Raji (cell line): ENCODE measurements around the gene ROR1.

ENCODE experiments used
- POLR2A ChIP-seq: IDR thresholded peaks from 2 replicates; pipeline ENCODE4 v1.6.1; 2011; ENCODE audit warnings: low read depth, low read length, control low read depth; ENCODE audit not compliant: insufficient read depth

Gene ROR1

DNA sequence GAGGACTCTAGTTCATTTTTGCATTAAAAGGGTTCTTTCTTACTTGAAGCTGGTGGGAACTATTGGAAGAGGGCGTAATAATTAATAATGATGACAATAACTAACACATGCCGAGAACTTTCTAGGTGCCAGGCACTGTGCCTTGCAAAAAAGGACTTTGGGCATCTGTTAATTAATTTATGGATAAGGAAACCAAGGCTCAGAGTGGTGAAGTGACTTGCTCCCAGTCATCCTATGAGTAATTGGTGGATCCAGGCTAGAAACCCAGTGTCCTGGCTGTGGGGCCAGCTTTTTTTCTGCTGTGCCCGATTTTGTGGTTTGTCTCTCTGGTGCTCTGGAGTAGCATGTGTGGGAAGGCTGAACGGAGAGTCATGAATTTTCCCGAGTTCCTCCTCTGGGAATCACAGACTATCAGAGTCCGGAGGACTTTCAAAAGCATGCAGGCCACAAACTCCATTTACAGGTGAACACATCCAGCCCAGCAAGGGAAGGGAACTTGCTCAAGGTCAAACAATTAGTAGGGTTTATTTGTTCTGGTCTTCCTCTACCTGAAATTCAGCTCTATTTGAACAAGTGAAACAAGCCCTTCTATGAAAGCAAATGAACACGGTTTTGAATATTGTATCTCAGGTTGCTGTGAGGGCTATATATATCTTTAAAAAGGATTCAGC is 23.4 kb downstream of the ROR1 start:
- TF ChIP-seq POLR2A: no peak

DNA sequence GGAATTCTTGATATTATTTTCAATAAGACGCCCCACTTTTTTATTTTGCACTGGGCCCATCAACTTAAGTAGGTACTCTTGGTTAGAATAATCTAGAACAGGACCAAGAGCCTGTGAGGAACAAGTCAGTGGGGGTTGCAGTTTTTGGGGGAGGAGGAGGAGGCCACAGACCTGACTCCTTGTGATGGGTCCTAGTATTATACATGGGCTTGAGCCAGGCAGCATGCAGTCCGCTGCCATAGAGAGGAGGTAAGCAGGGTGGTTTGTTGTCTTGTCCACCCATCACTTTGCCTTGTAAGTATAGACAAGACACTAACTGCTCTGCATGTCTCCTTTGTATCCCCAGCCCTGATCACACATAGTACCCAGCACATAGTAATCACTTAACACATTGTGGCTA is 24.5 kb downstream of the ROR1 start:
- TF ChIP-seq POLR2A: no peak

DNA sequence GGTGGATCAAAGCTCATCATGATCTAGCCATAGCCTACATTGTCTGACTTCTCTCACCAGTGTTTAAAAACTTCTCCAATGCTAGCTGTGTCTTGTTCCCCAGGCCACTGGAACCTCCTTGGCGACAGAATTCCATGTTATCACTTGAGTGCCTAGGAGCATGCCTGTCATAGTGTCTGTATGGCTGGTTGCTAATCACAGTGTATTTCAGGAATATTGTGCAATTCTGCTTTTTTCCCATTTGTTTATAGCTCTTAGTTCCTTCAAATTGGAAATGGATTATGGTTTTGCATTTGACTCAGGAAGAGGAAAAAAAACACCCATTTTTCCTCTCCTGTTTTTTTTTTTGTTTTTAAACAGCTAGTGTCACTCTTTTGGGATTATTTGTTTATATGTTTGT is 25.5 kb downstream of the ROR1 start:
- no peak for TF ChIP-seq POLR2A

DNA sequence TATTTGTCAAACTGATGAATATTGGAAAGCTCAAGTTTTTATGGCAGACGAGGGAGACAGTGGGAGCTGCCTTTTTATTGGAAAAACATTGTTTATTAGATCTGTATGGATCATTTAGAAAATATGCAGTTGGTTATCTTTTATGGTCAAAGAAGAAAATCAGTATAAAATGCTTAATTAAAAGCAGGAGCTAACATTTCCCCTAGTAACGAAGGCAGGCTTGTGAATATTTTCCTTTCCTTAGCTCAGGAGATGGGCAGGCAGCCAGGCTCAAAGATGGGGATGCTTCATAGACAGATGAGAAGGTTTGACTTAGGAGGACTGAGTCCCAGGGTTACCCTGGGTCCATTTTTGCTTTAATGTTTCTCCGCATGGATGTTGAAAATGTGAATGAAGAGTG is 26.0 kb downstream of the ROR1 start:
- no peak for TF ChIP-seq POLR2A

DNA sequence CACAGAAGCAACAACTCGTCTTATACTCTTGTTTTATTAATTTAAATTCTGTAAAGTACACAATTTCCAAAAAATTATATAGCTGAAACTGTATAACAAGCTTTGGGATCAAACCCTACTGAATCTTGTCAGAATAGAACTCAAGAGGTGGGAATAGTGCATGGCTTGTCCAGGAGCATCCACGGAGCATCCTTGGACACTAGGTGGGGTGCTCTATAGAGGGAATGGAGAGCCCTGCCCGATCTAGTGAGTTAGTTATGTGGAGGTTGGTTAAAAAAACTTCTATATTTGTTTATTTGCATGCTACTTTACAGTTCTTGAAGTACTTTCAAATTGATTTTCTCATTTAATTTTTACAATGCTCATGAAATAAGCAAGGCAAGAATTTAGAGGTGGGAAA is 28.3 kb downstream of the ROR1 start:
- no peak for TF ChIP-seq POLR2A

DNA sequence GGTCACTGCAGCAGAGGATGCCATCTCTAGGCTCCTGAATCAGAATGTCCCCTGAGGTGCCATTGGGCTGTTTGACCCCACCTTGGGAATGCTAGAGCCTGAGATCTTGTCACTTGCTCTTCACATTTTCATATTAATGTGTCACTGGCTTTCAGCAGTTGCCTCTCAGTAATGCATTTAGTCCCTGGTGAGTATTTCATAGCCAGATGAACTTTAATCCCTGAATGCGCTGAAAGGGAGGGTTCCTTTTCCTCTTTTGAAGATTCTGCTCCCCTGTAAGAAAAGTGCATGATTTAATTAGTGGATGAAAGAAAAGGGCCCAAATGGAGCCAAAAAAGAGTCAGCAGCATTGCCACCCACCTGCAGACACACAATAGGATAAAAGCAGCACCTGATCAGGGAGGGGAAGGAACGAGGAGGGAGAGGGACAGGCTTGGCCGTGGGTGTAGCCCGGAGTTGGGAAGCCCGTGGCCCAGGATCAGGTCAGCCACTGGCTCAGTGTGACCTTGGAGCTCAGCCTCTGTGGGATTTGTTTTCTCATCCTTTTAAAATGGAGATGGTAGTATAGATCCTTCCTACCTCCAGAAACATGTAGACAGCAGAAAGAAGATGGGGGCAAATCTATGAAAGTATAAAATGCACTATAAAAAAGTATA is 31.1 kb downstream of the ROR1 start:
- no peak for TF ChIP-seq POLR2A

DNA sequence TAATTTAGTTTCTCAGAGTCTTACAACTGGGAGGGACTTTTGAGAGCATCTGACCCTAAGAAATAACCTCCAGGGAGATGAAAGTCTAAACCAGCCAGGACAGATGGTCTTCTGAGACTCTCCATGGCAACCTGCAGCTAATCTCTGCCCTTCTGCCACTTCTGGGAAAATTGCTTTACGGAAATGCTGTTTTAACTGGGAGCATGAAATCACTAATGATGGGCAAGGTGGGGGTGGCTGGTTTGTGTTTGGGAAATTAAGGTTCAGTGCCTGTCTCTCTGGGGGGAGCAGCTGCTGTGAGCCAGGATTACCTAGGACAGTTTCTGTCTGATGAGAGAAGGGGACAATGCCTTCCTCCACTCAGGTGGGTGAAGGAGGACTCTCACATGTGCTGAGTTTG is 33.2 kb downstream of the ROR1 start:
- TF ChIP-seq POLR2A: no peak

DNA sequence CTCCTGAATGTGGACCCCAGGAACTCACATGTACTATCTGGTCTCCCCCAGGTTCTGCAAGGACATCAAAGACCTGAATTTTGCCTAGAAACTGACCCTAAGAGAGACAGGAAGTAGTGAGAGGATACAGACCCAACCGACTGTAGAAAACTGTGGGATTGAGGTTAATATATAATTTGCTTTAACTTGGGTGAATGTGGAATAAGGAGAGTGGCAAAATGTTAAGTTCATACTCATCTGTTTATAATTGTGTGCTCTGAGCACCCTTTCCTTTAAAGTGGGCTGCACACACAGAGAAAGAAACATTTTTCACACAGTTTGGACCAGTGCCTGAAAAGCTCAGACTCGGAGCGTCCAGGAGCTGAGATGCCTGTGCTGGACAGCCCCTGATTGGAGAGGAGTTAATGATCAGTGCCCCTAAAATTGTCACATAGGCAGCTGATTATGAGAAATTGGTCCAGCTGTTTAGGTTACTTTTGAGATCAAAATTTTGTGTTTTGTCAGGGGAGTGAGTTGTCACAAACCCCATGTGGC is 37.2 kb downstream of the ROR1 start:
- no peak for TF ChIP-seq POLR2A

DNA sequence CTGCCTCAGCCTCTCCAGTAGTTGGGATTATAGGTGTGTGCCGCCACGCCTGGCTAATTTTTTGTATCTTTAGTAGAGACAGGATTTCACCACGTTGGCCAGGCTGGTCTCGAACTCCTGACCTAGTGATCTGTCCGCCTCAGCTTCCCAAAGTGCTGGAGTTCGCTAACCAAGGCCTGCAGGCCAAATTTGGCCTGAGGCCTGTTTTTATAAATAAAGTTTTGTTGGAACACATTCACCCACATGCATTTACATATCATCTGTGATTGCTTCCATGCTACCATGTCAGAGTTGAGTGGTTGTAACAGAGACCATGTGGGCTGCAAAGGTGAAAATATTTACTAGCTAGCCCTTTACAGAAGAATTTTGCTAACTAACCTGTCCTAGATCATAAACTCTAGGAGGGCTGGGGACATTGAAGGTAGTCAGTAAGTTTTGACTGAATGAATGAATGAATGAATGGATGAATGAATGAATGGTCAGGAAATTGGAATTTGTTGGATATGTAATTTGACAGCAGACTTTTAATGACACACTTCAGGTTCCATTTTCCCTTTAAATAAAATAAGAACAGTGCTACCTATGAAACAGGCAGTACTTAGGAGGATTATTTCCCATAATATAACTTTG is 38.4 kb downstream of the ROR1 start:
- no peak for TF ChIP-seq POLR2A

DNA sequence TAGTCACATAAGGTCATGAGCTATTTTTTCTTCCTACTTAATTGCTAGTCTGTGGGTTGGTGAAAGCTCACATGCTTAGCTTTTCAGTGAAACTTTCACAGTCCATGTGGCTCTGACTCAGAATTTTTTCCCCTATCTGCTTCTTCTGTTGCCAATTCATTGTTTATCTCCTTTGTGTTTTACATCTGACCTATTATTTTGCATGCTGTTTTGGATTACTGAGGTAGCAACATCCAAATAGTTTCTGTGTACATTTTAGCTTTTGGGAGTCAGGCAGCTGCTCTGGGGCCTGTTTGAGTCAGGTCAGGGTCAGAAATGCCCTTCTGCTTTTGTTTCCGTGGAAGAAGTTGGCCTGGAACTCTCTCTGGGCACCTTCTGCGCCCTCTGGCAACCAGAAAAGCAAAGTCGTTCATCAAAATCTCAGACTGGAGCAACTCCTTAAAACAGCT is 40.0 kb downstream of the ROR1 start:
- no peak for TF ChIP-seq POLR2A

DNA sequence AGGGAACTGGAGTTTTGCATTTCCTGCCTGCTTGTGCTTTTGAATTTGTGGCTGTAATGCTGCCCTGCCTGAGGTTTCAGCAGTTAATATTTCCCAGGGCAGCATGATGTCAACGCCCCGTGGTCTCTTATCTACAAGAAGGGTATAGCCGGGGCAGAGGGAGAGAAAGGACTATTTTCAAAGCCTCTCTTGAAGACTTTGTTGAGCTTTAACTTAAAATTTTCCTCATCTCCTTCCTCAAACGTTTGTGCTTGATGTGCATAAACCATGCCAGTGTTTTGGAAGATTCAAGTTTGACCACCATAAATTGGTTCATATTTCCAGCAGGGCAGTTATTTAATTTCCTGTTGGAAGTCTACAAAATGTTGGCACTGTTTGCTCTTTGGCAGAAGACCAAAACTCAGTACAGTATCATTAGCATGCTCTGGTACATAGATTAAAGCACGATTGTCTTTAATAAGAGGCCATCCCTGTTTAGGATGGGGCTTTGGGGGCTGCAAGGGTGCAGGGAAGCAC is 43.4 kb downstream of the ROR1 start:
- TF ChIP-seq POLR2A: no peak

DNA sequence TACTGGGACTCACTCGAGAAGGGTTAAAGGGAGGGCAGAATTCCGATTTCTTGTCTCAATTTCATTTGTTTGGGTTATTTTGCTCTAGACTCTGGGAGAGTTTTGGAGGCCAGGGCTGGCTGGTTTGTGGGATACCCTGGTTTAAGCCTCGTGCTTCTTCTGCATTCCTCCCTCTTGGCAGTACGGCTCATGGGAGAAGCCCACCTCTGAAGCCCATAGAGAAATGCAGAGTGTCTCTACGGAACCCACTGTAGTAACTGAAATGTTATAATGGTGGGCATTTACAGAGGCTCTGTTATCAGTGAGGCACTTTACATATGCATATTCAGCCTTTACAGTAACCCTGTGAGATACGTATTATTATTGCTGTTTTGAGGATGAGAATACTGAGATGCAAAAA is 43.9 kb downstream of the ROR1 start:
- no peak for TF ChIP-seq POLR2A

DNA sequence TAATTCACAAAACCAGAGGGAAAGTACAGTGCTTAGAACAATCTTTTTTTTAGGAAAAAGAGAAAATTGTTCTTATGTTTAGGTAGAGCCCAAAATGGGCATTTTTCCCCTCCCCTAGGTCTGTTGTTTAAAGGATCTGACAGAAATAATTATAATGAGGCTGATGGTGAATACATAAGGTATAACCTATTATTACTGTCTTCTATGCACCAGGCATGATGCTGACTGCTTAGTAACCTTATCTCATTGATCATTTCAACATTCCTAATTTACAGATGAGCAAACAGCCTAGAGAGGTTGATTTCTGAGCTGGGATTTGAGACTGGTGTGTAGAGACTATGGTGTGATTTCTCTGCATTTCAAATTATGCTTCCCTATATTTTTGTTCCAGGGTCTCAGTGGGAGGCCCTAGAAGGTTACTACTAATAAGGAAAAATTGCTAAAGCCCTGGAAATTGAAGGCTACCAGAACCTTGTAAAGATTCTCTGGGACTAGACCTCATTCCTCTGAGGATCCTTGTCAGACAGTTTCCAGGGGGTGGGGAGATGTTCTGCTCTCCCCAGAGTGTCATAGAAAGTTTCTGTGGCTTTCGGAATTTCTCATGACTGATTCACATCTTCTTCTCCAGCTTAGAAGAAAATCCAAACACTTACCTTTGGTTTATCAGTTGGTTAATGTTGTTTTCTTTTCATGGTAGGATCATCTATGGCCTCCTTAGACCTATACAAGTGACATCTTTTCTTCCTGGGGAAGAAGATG is 44.9 kb downstream of the ROR1 start:
- TF ChIP-seq POLR2A: no peak

DNA sequence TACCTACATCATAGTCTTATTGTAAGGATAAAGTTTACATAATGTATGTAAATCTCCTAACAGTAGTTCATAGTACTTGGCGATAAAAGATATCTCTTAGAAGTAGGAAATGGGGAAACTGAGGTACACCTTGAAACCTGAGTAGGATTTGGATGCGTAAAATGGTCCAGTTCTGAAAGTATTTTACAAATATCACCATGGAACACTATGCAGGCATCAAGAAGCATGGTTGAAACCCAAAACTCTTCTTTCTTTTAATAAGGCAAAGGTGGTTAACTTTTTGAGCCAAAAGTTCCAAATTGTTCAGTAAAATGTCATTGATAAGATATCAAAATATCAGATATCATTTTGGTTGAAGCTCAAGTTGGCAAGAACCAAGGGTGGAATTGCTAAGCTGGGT is 46.0 kb downstream of the ROR1 start:
- TF ChIP-seq POLR2A: no peak

DNA sequence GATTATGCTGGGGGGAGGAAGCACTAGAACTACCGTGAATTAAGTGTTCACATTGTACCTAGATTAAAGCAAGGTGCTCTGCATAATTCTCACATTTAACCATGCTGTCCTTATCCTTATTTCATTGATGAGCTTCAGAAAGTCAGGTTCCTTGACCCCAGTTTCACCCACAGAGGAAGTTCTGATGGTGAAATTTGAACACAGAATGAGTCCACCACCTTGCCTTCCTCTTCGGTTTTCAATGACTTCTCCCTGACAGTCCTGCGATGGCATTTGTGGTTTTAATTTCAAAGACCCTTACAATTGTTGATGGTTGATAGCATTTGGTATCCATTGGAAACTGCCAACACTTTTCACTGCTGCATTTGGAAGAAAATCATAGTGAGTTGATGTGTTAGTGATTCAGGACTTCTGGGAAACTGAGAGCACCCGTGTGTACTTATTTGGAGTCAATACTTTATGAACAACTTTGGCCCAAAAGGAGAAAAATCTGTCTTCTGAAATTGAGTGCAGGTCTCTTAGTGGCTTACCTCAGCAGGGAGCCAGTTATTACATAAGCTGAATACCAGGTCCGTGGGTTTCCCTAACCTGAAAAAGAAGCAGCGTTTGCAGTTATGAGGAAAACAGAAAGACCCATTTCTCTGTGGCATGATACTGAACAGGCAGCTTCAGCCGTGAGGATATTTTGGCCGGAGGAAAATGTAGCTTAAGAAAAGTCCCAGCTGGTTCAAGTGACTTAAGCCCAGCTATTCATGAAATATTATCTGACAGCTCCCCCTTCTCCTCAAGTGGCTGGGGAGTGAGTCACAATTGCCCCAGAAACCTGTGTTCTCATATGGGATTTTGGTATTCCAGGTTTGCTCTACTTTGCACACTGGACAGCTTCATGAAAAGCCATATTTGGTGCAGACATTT is 47.5 kb downstream of the ROR1 start:
- TF ChIP-seq POLR2A: no peak

DNA sequence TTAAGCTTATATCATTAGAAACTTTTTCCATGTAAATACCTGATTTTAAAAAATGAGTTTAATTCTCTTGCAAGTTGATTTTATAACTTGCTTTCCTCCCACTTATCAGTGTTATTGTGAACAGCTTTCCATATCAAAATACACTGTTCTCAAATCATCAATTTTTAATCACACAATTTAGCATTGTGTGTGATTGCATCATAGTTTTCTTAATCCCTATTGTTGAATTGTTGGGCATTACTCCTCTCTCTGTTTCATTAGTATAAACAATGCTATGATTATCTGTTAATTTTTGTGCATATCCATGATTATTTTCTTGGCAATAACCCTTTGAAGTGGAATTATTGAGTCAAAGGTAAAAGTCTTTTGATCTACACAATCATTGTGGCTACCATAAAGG is 48.7 kb downstream of the ROR1 start:
- TF ChIP-seq POLR2A: no peak
